Cardiac muscle cell (in vitro differentiated cells and primary cell): ENCODE results near the gene WWP2. TPM values are rescaled to one million over a fixed set of nuclear protein-coding genes. Genes with fewer than 3 reads are reported as not detected.
A peak's percentile ranks its signal among the peaks of the same experiment; 100 is the strongest.

ENCODE experiments used
- DNase-seq, 2 donors: peaks; one replicate each; pipeline versions ENCODE4 v3.0.0 to v3.0.0-alpha.2; 2010 to 2017; ENCODE audit warnings: low read depth in 1 of 2, low spot score in 1 of 2
- H3K27ac ChIP-seq: fragments of 200-600 bp; sonication (generic); 2 replicates; pipeline ENCODE4 v1.5.1; 2016
- H3K27me3 ChIP-seq: fragments of 200-600 bp; sonication (generic); 2 replicates; pipeline ENCODE4 v1.6.0; 2016; ENCODE audit warnings: control low read depth
- H3K36me3 ChIP-seq: fragments of 200-600 bp; sonication (generic); 2 replicates; pipeline ENCODE4 v1.5.1; 2016; ENCODE audit warnings: control low read depth
- H3K4me1 ChIP-seq: fragments of 200-600 bp; sonication (generic); 2 replicates; pipeline ENCODE4 v1.8.1; 2017; ENCODE audit warnings: low read depth, mild to moderate bottlenecking, mixed run types
- H3K4me3 ChIP-seq: fragments of 200-600 bp; sonication (generic); 2 replicates; pipeline ENCODE4 v1.5.1; 2016; ENCODE audit warnings: mild to moderate bottlenecking
- H3K9me3 ChIP-seq: fragments of 200-600 bp; sonication (generic); 2 replicates; pipeline ENCODE4 v1.5.1; 2017; ENCODE audit warnings: low read depth, mild to moderate bottlenecking, control low read depth
- CTCF ChIP-seq: IDR thresholded peaks from 2 replicates; pipeline ENCODE4 v1.5.1; 2012; ENCODE audit warnings: low read depth, mild to moderate bottlenecking, low read length
- polyA plus RNA-seq: library from polyadenylated mRNA; unstranded; fragments of >200 nt; fragmentation: Nextera tagmentation; extraction: Ambion mirVana; gene quantifications from 2 replicates; pipeline ENCODE4 v1.2.1, GENCODE V29; 2016
- total RNA-seq: library from RNA; depleted of rRNA; stranded (reverse); fragments of >200 nt; gene quantifications from 2 replicates; pipeline ENCODE4 v1.2.3, GENCODE V29; 2016

WWP2 gene
- total and polyA plus RNA-seq, 2 experiments from 2014 or later, result 21.3 to 27.8 TPM

DNA sequence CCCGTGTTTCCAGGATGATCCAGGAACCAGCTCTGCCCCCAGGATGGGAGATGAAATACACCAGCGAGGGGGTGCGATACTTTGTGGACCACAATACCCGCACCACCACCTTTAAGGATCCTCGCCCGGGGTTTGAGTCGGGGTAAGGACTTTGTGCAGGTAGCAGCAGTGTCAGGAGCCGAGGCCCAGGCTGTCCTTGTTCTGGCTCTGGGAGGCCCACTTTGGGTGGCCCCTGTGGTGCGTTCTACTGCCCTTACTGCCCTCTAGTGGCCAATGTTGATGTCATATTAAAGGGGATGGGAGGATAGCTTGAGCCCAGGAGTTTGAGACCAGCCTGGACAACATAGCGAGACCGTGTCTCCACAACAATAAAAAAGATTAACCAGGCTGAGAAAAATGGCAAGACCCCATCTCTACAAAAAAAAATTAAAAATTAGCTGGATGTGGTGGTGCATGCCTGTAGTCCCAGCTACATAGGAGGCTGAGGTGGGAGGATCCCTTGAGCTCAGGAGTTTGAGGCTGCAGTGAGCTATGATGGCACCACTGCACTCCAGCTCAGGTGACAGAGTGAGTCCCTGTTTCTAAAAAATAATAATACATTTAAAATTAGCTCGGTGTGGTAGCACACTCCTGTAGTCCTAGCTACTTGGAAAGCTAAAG lies 168.1 kb downstream of the WWP2 start:
- Histone ChIP-seq H3K36me3 (no peaks in the 10 kb centered on the region), H3K4me3 (no peak overlapping the region), H3K4me1 (peaks cover 36% of the 10 kb centered on the region), H3K9me3 (no peaks in the 10 kb centered on the region), H3K27ac (peak overlapping the region; percentile 81), H3K27me3 (no peaks in the 10 kb centered on the region)
- peak; percentile 69 for TF ChIP-seq CTCF
- peak; percentile 77 to 84 for DNase-seq

DNA sequence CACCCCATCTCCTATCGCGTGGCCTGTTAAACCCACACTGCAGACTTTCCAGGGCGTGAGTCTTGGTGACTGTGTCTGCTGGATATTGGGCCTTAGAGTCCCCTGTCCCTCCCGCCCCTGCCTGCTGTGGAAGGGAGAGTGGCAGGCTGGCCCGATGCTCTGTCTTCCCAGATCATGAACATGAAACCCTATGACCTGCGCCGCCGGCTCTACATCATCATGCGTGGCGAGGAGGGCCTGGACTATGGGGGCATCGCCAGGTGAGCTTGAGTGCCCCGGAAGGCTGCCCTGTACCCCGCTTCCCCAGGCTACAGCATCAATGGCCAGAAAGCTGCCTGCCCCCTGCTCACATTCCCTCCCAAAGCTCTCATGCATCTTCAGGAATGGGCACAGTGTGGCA lies 169.5 kb downstream of the WWP2 start:
- H3K27ac ChIP-seq, result no peak overlapping the region
- H3K9me3 ChIP-seq, result no peaks in the 10 kb centered on the region
- DNase-seq, result no peak
- no peaks in the 10 kb centered on the region for H3K27me3 ChIP-seq
- no peaks in the 10 kb centered on the region for H3K36me3 ChIP-seq
- TF ChIP-seq CTCF, result no peak
- peaks cover 36% of the 10 kb centered on the region for H3K4me1 ChIP-seq
- no peak overlapping the region for H3K4me3 ChIP-seq

GRCh38 chr16:69932228-69932627 lies 170.1 kb downstream of the WWP2 start:
- TF ChIP-seq CTCF, result no peak
- DNase-seq, result no peak

DNA sequence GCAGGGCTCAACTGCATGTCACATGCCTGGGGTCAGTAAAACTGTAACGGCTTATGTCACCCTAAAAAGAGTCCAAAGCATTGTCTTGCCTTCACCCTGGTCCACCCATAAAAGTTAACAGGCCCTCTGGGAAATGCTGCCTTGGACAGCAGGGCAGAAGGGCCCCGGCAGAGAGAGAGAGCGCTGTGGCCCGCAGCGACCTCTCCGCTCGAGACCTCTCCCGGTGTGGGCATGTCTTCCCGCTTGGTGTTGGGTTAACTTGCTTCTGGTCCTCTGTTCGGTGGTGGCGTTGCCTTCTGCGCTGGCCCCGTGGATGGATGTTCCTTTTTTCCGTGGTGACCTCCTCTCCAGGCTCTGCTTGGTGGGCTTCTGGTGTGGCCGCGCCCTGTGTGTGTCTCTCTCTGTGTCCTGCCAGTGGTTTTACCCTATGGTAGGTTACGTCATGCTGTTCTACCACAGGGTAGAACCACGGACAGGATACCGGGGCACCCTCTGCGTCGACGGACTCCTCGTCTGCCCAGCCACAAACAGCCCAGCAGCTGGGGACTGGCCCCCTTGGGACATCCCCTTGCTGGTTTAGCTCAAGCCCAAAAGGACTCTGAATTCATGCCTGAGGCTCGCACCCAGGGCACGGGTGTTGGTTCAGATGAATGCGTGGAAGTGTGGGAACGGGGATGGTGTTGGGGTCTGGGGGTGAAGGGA lies 170.7 kb downstream of the WWP2 start:
- H3K27ac ChIP-seq, result peak overlapping the region; percentile 30
- DNase-seq, result no peak
- H3K9me3 ChIP-seq, result no peaks in the 10 kb centered on the region
- no peak for TF ChIP-seq CTCF
- H3K4me1 ChIP-seq, result peaks cover 27% of the 10 kb centered on the region
- H3K36me3 ChIP-seq, result no peaks in the 10 kb centered on the region
- H3K27me3 ChIP-seq, result no peaks in the 10 kb centered on the region
- no peak overlapping the region for H3K4me3 ChIP-seq

More at GRCh38 chr16:69932228-69932627, 170.1 kb downstream of the WWP2 start:
- Histone ChIP-seq H3K27me3 (no peaks in the 10 kb centered on the region), H3K4me1 (peaks cover 32% of the 10 kb centered on the region), H3K36me3 (no peaks in the 10 kb centered on the region), H3K27ac (peak overlapping the region; percentile 30), H3K4me3 (no peak overlapping the region), H3K9me3 (no peaks in the 10 kb centered on the region)

- Histone ChIP-seq H3K9me3 (no peaks in the 10 kb centered on the region), H3K27ac (no peak overlapping the region), H3K27me3 (no peaks in the 10 kb centered on the region), H3K36me3 (peaks cover 4% of the 10 kb centered on the region), H3K4me1 (peaks cover 15% of the 10 kb centered on the region), H3K4me3 (no peak overlapping the region)
- TF ChIP-seq CTCF, result no peak
- DNase-seq, result no peak
Measured at GRCh38 chr16:69934044-69934443, 171.9 kb downstream of the WWP2 start.
